Germinal center (tissue), 1 donor: ENCODE results near the gene RPS6KC1.
A peak's percentile ranks its signal among the peaks of the same experiment; 100 is the strongest.

ENCODE experiments used
- DNase-seq: peaks from one replicate; pipeline ENCODE4 v3.0.0; 2012; ENCODE audit warnings: mixed read lengths, low spot score

RPS6KC1 gene

DNA sequence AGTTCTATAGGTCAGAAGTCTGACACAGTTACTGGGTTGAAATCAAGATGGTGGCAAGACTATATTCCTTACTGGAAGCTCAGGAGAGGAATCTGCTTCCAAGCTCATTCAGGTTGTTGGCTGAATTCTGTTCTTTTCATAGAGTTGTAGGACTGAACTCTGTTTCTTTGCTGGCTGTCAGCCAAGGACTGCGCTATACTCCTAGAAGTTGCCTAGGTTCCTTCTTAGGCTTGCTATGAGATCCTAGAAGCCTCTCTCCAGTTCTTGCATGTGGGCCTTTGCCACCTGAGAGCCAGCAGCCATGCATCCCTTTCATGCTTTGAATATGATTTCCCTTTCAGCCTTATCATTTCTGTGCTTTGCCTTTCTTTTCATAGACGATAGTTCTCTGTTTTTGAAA lies 176.4 kb downstream of the RPS6KC1 start:
- no peak for DNase-seq

DNA sequence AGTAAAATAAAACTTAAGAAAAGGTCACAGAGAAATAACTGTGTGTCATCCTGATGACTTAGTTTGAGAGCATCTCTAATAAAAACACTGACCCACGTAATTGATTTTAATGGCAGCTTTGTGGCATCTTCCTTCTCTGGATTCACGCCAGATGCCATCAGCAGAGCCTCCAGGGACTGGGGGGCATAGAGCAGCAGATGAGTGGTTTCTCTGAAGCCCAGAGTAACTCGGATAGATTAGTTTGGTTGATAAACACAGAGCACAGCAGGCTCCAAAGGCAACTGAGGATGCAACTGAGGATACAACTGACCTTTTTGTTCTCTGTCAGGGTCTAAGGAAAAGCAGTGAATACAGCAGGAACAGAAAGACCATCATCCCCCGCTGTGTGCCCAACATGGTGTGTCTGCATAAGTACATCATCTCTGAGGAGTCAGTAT lies 180.8 kb downstream of the RPS6KC1 start:
- DNase-seq: no peak

DNA sequence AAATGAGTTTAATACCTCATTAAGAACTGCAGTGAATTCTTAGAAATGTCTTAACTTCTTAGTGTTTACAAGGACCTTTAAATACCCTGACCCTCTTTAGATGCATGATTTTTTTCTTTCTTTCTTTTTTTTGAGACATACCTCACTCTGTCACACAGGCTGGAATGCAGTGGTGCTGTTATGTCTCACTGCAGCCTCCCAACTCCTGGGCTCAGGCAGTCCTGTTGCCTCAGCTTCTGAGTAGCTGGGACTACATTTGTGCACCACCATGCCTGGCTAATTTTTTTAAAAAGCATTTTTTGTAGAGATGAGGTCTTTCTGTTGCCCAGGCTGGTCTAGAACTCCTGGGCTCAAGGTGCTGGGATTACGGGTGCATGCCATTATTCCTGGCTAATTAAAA lies 191.8 kb downstream of the RPS6KC1 start:
- DNase-seq: no peak

DNA sequence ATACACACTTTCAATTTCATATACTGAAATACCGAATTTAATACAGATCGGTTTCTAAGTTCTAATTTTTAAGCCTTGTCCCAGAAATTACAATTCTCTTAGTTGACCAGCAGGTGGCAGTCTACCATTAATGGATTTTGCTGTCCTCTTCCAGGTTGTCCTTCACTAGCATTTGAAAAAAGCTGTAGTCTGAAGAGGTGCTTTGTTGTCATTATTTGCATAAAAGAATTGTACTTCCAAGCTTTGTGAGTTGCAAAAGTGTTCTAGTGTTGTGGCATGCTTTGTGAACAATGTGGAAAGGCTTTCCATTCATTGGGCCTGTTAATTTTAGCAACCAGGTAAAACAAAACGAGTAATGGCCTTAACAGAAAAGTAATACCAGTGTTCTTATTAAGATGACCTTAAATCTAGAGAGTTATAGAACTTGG lies 193.6 kb downstream of the RPS6KC1 start:
- DNase-seq: peak; percentile 22

DNA sequence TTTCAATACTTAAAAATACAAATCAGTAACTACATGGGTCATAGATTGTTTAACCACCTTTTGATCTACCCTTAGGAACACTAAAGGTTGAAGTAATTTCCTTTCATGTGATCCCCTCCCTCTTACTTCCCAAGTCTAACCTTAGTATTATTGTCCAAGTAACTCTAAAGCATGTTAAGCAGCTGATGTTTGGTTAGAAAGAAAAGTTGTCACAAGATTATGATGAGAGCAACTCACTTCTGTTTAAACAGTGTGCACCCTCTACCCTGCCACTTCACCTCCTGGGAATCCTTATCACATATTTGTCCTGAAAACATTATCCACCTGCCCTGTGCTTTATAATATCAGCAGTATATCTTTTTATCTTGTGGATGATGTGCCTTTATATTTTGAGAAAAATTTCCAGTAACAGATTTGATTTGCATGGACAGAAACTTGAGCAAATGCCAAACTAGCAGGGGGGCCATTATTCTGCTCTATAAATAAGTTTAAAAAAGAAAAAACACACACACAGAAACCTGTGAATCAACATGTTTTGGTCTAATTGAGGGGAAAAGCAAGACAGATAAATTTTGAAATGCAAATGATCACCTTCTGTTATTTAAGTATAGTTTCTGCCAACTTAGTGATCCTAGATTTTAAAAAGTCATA lies 194.3 kb downstream of the RPS6KC1 start:
- DNase-seq: no peak

DNA sequence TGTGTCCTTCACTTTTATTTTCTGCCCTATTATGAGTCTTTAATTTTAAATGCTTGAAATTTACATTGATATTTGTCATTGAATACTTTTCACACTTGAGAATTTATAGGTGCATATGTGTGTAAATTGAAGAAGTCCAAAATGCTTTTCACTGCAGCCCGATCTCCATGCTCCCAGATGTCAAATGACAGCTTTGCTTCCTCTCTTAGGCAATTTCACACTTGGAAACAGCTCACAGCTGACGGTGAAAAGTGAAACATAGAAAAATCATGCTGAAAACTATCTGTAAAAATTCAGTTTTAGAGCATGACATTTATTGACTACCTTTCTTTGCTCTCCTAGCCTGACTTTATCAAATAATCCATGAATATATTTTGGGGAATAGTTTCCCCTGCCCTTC lies 196.0 kb downstream of the RPS6KC1 start:
- no peak for DNase-seq

DNA sequence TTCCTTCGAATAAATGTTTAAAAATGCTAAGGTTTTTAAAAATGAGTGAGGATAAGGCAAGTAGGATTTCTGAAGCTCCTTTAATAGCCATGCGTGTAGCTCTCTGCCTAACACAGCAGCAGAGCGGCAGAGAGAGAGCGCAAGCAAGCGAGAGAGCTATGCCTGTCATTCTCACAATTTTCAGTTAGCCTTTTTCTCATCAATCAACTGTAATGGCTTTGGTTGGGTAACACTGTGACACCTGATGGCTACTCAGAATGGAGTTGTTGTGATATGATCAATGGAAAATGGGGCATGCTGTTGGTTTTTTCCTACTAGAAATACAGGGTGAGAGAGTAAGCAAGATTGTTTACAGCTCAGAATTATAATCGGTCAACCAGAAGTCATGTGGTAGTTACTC lies 198.4 kb downstream of the RPS6KC1 start:
- DNase-seq: no peak

DNA sequence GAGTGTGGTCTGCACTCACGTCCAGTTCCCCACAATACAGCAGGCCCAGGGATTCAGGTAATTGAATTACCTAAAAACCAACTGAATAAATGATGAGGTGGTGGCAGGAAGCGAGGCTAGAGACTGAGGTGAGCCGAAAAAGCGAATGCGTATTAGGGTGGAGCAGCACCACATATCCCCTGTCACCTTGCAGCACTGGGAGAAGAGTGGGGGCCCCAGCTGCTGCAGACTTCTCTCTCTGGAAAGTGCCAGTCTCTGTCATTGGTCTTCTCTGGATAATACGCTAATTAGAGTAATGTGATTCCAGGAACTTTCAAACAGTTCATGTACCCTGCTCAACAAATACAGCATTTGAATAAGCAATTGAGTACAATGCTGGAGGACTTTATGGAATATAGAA lies 199.0 kb downstream of the RPS6KC1 start:
- DNase-seq: no peak

DNA sequence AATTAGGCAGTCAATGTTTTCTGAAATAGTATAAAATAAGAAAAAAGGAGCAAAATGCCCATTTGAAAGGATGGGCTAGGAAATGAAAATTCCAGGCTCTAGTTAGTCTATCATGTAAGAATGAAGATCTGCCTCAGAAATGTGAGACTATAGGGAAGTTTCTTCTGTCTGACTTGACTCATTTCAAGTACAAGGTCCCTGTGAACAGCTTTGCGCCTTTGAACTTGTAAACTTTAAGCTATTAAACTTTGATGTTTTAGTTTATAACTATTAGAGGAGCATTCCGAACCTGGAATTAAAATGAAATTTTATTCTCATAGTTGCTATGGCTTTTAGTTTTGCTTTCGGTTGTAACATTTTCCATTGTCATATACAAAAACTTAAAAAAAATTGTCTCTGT lies 199.4 kb downstream of the RPS6KC1 start:
- no peak for DNase-seq

DNA sequence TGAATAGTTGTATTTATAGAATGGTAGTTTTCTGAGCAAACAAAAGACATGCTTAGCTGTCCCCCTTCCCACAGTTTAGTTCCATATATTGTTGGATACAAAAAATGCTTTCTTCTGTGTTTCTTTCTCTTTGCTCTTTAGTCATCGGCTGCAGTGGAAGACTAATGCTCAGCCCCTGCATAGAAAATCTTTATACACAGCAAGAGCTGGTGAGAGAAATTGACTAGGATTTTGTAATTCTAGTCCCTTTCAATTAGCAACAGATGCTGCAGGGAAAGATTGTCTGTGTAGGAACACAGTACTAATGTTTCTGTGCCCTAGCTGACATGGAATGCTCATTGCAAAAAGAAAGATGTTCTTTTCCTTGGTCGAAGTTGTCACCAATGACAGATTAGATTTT lies 200.9 kb downstream of the RPS6KC1 start:
- no peak for DNase-seq

DNA sequence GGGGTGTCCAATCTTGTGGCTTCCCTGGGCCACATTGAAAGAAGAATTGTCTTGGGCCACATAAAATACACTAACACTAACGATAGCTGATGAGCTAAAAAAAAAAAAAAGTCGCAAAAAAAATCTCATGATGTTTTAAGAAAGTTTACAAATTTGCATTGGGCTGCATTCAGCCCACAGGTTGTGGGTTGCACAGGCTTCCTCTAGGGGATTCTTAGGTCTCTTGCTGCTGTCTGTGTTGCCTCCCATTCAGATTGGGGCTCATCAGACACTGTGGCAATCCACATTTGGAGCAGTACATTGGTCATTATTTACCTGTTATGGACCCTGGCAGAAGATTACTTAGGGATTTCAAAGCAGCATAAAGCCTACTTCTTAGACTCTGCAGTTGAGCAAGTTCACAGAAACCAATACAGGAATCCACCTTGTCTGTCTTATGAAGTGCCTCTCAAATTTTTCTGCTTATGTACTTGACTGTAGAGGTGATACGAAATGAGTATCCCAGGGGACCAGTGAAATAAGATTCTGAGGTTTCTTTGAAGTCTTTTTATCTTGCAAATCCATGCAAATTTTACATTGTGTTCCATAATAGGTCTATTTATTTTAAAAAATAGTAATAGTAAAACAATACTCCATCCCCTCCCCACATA lies 205.5 kb downstream of the RPS6KC1 start:
- DNase-seq: peak; percentile 12

DNA sequence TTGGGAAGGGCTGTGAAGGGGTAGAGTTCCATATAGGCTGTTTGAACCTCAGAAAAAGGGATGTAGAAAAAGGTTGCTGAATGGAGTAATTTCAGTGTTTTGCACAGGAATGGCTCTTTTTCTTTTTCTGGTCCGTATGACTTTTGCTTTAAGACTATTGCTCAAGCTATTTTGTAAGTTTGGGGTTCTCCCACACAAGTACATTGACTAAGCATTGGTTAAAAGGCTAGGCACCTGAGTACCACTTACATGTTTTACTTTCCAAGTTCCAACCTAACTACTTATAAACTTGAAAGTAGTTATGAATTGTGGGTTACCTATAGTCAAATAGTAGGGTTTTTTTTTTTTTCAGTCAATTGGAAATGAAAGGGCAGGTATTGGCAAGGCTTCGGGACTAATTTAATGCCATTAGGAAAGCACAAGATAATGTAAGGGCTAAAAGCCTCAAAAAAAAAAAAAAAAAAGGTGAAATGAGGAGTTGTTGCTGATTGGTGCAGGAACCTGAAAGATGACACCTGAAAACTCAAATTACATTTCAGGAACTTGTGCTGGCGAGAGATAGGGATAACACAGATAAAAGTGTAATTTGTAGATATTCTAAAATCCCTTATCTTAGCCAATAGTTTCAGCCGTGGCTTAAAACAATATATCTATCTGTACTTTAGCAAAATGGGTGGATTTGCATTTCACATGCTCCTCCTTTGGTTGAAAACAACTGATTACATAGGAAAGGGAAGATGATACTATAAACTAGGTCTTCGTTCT lies 209.5 kb downstream of the RPS6KC1 start:
- no peak for DNase-seq

DNA sequence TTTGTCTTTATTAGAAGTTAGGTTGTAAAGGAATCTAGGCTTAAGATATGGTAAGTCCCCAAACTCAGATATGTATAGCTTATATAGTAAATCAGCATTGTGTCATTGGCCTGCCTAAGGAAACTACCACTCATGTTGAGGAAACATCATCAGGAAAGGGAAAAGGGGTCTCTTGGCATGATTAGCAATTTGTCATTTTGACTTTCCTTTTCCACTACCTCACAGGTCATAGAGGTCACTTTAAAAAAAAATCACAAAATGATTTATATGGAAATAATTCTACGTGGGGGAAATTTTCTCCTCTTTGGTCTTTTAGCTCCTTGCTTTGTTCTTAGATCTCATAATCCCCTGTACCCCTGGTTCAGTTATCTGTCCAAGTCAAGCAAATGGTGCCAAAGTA lies 213.5 kb downstream of the RPS6KC1 start:
- DNase-seq: no peak

DNA sequence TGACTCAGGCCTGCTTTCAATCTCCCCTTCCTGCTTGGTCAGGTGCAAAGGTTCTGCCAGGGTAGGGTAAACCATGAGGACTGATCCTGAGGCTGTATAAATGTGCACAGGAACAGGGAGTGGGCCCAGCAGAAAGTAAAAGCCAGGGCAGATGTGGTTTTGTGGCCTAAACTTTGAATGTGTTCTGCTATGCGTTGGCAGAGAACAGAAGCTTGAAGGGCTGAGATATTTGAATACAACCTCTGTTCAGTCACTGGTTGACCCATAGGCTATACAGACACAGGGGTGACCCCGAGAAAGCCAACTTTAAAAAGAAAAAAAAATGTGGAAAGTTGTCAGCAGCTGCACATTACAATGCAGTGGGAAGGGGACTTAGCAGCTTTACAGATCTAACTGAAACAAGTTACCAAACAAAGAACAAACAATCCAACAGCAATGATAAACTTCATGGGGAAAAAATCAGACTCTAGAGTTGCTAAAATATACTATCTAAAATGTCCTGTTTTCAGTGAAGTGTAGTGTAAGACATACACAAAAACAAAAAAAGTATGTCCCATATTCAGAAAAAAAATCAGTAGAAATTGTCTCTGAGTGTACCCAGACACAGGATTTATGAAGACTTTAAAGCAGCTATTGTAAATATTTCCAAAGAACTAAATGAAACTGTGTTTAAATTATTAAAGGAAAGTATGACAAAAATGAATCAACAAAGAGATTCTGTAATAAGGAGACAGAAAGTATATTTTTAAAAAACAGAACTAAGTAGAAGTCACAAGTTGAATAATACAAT lies 216.1 kb downstream of the RPS6KC1 start:
- no peak for DNase-seq

DNA sequence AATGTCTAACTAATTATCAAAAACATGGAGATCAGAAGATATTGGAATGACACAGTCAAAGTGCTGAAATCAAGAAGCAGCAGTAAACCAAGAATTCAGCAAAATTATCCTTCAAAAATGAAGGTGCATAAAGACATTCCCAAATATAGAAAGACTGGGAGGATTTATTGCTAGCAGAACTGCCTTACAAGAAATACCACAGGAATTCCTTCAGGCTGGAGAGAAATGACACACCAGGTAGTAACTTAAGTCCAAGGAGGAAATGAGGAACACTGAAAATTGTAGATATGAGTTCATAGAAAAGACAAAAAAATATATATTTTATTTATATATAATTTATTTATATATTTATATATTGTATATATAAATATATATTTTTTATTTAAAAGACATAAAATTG lies 217.2 kb downstream of the RPS6KC1 start:
- no peak for DNase-seq

DNA sequence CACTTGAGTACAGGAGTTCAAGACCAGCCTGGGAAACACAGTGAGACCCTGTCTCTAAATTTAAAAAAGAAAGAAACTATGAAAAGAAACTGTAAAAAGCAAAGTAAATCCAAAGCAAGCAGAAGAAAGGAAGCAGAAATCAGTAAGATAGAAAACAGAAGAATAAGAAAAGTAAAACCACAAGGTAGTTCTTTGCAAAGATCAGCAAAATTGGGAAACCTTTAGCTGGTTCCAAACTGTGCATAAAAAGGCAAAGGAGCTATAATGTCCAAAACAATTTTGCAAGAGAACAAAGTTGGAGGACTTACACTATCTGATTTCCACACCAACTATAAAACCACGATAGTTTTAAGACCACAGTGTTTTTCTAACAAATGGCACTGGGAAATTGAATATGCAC lies 218.8 kb downstream of the RPS6KC1 start:
- DNase-seq: no peak

DNA sequence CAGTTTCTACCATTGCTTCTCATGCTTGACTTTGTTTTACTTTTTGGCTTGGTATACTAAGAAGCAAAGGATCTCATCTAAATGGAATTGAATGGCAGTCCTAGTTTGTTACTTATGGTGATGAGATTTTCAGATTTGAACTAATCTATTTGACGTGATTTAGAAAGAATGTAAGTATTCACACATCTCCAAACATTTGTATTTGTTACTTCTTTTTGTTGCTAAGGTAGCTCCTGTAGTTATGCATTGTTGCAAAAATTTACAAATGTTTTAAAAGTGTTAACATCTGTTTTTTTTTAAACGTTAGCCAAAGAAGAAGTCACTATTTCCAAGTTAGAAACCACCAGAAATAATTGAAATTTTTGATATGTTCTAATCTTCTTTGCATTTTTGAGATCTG lies 222.5 kb downstream of the RPS6KC1 start:
- DNase-seq: no peak

DNA sequence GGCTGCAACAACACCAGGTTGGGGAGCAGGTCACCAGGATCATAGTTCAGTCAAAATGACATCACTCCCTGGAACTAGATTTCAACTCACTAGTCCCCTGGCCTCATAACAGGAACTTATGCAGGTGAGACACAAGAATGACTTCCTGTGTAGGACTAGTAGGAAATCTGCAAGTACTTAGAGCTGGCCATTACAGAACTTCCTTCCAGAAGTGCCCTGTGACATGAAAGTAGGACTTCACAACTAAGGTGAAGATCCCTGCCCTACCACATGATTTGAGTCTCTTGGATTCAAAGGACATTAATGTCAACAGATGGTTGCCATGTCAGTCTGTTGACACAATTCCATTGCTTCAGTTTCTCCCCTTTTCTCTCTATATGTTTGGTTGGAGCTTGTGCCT lies 223.1 kb downstream of the RPS6KC1 start:
- no peak for DNase-seq

DNA sequence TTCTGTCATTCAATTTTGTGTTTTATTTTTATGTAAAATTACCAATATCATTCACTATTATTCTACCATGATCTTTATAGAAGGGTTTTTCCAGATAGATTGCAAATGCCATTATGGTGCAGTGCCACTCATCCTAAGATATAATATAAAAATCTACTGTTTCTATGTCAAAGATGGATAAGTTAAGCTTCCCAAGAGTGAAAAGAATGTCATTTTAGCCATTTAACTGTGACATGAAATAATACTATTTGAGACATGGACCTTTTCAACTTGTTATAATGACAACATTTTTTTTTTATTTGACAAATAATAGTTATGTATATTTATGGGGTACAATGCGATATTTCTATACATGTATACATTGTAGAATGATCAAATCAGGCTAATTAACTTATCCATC lies 224.3 kb downstream of the RPS6KC1 start:
- DNase-seq: no peak

DNA sequence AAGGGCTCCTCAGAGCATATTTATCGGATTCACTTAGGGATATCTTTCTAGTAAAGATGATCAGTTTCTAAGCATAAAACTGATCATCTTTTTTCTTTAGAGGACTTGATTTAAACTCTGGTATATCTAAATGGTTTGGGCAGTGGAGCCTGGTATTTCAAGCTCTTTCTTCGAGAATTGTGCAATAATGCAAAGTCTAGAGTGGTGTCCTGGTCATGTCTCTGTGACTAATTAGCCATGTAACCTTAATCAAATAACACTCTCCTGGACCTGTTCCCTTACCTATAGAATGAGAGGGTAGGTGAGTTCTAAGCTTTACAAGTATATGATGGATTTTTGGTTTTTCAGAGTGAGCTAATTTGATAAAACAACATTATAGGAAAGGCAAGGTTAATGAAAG lies 225.2 kb downstream of the RPS6KC1 start:
- no peak for DNase-seq

DNA sequence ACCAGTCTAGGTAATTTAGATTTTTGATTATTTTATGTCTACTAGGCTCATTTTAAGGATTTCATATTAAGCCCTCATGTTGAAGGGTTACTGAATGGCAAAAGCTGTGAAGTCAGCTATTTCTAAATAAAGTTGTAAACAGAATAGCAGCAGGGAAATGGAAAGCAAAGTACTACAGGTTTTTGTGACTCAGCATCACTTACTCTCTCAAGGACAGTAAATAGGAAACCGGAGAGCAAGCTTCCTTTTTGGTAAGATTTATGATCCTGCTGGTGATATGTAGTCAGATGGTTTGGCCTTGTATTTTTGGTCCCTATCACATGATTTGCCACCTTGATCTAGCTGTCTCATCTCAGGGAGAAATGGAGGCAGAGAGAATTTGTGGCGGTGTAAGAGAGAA lies 226.0 kb downstream of the RPS6KC1 start:
- no peak for DNase-seq

DNA sequence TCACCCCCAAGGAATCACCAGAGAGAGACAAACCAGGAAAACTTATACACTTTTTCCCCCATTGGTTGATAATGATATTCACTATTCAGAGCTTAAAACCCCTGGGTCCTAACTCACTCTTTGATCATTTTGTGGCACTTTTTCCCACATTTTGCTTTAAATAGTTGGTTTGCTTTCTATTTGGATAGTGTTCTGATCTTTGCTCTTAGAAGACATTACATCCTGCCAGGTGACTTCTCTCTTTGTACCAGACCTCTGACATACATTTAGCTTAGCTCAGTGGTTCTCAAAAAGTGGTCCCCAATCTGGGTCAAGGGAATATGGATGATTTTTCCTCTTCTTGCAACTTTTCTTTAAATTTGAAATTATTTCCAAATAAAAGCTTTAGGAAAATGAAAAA lies 228.4 kb downstream of the RPS6KC1 start:
- no peak for DNase-seq
